BJ (cell line): ENCODE measurements around the gene ITK. TPM values are rescaled to one million over a fixed set of nuclear protein-coding genes. Genes with fewer than 3 reads are reported as not detected.
"Not testable (repeated sequence)": the region's sequence is repeated elsewhere in the genome, so short reads cannot be mapped to it uniquely, and the experiment has no call there.

Source experiments
- CTCF ChIA-PET: fragments of 350-600 bp; formaldehyde crosslinking; extraction: SDS; loops from one replicate; lab custom pipeline; 2021; ENCODE audit warnings: antibody characterized with exemption, inconsistent platforms; lab: Yijun Ruan, JAX
- POLR2A ChIA-PET: fragments of 300-600 bp; sonication (Branson Sonifier 250); formaldehyde crosslinking; extraction: SDS; loops from one replicate; lab custom pipeline; 2021; ENCODE audit warnings: antibody characterized with exemption; lab: Charles Lee
- DNase-seq: peaks from one replicate; pipeline ENCODE4 v3.0.0-alpha.2; 2011; ENCODE audit warnings: low read depth
- H3K27me3 ChIP-seq: 2 replicates; pipeline ENCODE4 v1.6.0; 2011; ENCODE audit warnings: low read length; ENCODE audit not compliant: control insufficient read depth, insufficient read depth
- H3K36me3 ChIP-seq: 2 replicates; pipeline ENCODE4 v1.5.1; 2011; ENCODE audit warnings: low read length; ENCODE audit not compliant: control insufficient read depth, insufficient read depth
- H3K4me3 ChIP-seq: 2 replicates; pipeline ENCODE4 v1.5.1; 2011; ENCODE audit warnings: low read depth, mild to moderate bottlenecking, control low read depth, low read length
- polyA plus RNA-seq: library from polyadenylated mRNA; depleted of rRNA; stranded (reverse); fragments of >200 nt; gene quantifications from 2 replicates; pipeline ENCODE4 v1.2.3, GENCODE V29; 2011
- TF ChIP-seq, protein P1 (sequence below): IDR thresholded peaks from 2 replicates; pipeline ENCODE4 v1.5.1; 2011; ENCODE audit warnings: low read depth, mild to moderate bottlenecking, control low read depth, inconsistent platforms, low read length, moderate library complexity; ENCODE audit not compliant: insufficient read depth

Gene ITK
- polyA plus RNA-seq, 1 experiment, result not detected

- ChIA-PET POLR2A (no interaction called here), CTCF (interaction anchor here (0.5 to 2.0 kb wide), 2 partner anchors 11 to 53 kb away, joined by 8 read pairs; no protein-coding TSS in a partner anchor)
- Histone ChIP-seq H3K4me3 (no peak overlapping the region), H3K36me3 (no peaks in the 10 kb centered on the region), H3K27me3 (peaks cover 1% of the 10 kb centered on the region; the same call in 1 of the 2 replicates)
- no peak for DNase-seq
- TF ChIP-seq, protein P1, sequence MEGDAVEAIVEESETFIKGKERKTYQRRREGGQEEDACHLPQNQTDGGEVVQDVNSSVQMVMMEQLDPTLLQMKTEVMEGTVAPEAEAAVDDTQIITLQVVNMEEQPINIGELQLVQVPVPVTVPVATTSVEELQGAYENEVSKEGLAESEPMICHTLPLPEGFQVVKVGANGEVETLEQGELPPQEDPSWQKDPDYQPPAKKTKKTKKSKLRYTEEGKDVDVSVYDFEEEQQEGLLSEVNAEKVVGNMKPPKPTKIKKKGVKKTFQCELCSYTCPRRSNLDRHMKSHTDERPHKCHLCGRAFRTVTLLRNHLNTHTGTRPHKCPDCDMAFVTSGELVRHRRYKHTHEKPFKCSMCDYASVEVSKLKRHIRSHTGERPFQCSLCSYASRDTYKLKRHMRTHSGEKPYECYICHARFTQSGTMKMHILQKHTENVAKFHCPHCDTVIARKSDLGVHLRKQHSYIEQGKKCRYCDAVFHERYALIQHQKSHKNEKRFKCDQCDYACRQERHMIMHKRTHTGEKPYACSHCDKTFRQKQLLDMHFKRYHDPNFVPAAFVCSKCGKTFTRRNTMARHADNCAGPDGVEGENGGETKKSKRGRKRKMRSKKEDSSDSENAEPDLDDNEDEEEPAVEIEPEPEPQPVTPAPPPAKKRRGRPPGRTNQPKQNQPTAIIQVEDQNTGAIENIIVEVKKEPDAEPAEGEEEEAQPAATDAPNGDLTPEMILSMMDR, result no peak
Measured at GRCh38 chr5:157178966-157179365, 1.7 kb upstream of the ITK start.

- TF ChIP-seq, protein P1, result no peak
- ChIA-PET CTCF (no interaction called here), POLR2A (no interaction called here)
- Histone ChIP-seq H3K4me3 (no peak overlapping the region), H3K36me3 (no peaks in the 10 kb centered on the region), H3K27me3 (peaks cover 1% of the 10 kb centered on the region; the same call in 1 of the 2 replicates)
- DNase-seq, result no peak
Measured at GRCh38 chr5:157182143-157182757, 1.6 kb downstream of the ITK start.

- ChIA-PET POLR2A (no interaction called here), CTCF (interaction anchor here (0.6 kb wide), 1 partner anchor 360 kb away, joined by 3 read pairs; no protein-coding TSS in a partner anchor)
Measured at GRCh38 chr5:157184117-157184670, 3.6 kb downstream of the ITK start.

GRCh38 chr5:157185122-157185521, 4.5 kb downstream of the ITK start:
- H3K36me3 ChIP-seq, H3K4me3 ChIP-seq, H3K27me3 ChIP-seq, POLR2A ChIA-PET, DNase-seq, CTCF ChIA-PET: not testable (repeated sequence)

More at GRCh38 chr5:157184117-157184670, 3.6 kb downstream of the ITK start:
- Histone ChIP-seq H3K36me3 (no peaks in the 10 kb centered on the region), H3K27me3 (peaks cover 1% of the 10 kb centered on the region; the same call in 1 of the 2 replicates), H3K4me3 (no peak overlapping the region)
- TF ChIP-seq, protein P1, result no peak
- DNase-seq, result no peak

DNA sequence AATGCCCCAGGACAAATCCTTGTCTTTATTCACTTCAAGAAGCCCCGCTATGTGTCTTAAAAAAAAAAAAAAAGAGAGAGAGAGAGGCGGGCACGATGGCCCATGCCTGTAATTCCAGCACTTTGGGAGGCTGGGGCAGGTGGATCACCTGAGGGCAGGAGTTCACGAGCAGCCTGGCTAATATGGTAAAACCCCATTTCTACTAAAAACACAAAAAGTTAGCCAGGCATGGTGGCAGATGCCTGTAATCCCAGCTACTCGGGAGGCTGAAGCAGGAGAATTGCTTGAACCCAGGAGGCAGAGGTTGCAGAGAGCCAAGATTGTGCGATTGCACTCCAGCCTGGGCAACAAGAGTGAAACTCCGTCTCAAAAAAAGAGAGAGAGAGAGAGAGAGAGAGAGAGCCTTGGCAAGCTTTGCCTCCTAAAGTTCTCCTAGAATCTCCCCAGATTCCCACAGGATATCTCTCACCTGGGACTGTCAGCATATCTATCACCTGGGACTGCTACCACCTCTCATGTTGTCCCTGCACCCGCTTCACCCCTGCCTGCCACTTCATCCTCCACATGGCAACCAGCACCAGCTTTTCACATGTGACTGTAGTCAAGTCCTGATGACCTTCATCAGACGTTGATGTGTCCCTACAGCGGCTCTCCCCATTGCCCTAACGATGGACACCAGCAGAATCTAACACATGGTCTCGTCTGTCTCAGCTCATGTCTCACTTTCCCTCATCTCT, 5.8 kb downstream of the ITK start:
- DNase-seq, result no peak
- Histone ChIP-seq H3K27me3 (no peaks in the 10 kb centered on the region), H3K4me3 (no peak overlapping the region), H3K36me3 (no peaks in the 10 kb centered on the region)
- ChIA-PET CTCF (no interaction called here), POLR2A (no interaction called here)
- TF ChIP-seq, protein P1, result no peak
